Memory B cell (primary cell): ENCODE measurements around the gene MAP2K2.

Experiments used
- ATAC-seq: fragments of 150-1000 bp; cut with Tn5 transposase; 2 replicates; pipeline ENCODE4 v1.10.0; 2021; ENCODE audit warnings: low read depth, mild to moderate bottlenecking, moderate library complexity
- DNase-seq, 2 donors: peaks; one replicate each; pipeline ENCODE4 v3.0.0; 2022; ENCODE audit warnings: low spot score in 2 of 2
- H3K27ac Mint-ChIP-seq: one replicate; pipeline ENCODE4 v1.8.0; 2022; ENCODE audit warnings: mild to moderate bottlenecking, moderate library complexity, mixed read lengths
- H3K27me3 Mint-ChIP-seq: one replicate; pipeline ENCODE4 v1.8.0; 2022; ENCODE audit warnings: mixed read lengths
- H3K36me3 Mint-ChIP-seq: one replicate; pipeline ENCODE4 v1.8.0; 2022; ENCODE audit warnings: mild to moderate bottlenecking, mixed read lengths
- H3K4me1 Mint-ChIP-seq: one replicate; pipeline ENCODE4 v1.8.0; 2022; ENCODE audit warnings: mixed read lengths
- H3K4me3 Mint-ChIP-seq: one replicate; pipeline ENCODE4 v1.8.0; 2022; ENCODE audit warnings: mild to moderate bottlenecking, moderate library complexity, mixed read lengths
- H3K9me3 Mint-ChIP-seq: one replicate; pipeline ENCODE4 v1.8.0; 2022; ENCODE audit warnings: mixed read lengths

Gene MAP2K2

DNA sequence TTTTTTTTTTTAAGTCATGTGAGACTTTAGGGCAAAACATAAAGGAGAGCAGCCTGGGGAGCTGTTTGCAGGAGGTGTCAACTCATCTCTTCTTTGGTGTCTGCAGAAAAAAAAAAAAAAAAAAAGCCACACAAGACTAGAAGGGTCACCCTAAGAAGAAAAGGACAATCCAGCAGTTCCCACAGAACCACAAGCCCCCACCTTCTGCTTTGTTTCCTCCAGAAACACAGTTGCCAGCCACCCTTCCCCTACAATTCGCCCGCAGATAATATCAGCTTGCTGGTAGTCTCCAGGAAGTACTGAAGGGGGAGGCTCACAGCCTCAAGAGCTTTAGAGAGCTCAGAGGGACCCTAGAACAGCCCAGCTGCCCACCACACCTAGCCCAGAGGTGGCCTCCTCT lies 34.9 kb downstream of the MAP2K2 start:
- H3K36me3 Mint-ChIP-seq, result peaks cover 6% of the 10 kb centered on the region
- ATAC-seq, result no peak
- no peaks in the 10 kb centered on the region for H3K27me3 Mint-ChIP-seq
- H3K27ac Mint-ChIP-seq, result peak overlapping the region; percentile 28
- peaks cover 3% of the 10 kb centered on the region for H3K4me1 Mint-ChIP-seq
- DNase-seq, result no peak
- H3K4me3 Mint-ChIP-seq, result no peak overlapping the region
- H3K9me3 Mint-ChIP-seq, result no peaks in the 10 kb centered on the region

- Mint-ChIP-seq H3K4me1 (peaks cover 5% of the 10 kb centered on the region), H3K36me3 (peaks cover 1% of the 10 kb centered on the region)
- no peak for ATAC-seq
Observed at GRCh38 chr19:4087787-4088679, 35.9 kb downstream of the MAP2K2 start.

DNA sequence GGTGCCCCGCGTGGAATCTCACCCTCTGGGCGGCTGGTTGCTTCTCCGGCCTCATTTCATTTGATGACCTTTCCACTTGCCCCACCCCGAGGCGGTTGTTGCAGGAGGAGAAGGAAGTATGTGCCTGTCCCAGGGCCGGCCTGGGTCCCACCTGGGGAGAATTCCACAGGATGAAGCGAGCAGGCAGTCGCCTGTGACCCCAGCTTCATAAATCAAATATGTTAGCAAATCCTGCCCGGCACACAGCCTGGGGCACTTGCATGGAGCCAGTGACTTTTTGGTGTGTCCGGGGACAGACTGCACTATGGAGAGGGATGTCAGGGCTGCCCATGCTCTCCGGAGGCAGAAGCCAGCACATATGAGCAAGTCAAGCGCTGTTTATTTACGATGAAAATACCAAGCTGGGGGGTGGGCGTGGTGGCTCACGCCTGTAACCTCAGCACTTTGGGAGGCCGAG lies 37.5 kb downstream of the MAP2K2 start:
- H3K4me1 Mint-ChIP-seq, result peaks cover 5% of the 10 kb centered on the region
- no peak overlapping the region for H3K4me3 Mint-ChIP-seq
- no peaks in the 10 kb centered on the region for H3K27me3 Mint-ChIP-seq
- H3K9me3 Mint-ChIP-seq, result no peaks in the 10 kb centered on the region
- no peak overlapping the region for H3K27ac Mint-ChIP-seq
- DNase-seq, result no peak
- H3K36me3 Mint-ChIP-seq, result peaks cover 1% of the 10 kb centered on the region
- no peak for ATAC-seq

More at GRCh38 chr19:4087787-4088679, 35.9 kb downstream of the MAP2K2 start:
- no peak for DNase-seq
- H3K27ac Mint-ChIP-seq, result no peak overlapping the region
- H3K9me3 Mint-ChIP-seq, result no peaks in the 10 kb centered on the region
- H3K27me3 Mint-ChIP-seq, result no peaks in the 10 kb centered on the region
- no peak overlapping the region for H3K4me3 Mint-ChIP-seq

DNA sequence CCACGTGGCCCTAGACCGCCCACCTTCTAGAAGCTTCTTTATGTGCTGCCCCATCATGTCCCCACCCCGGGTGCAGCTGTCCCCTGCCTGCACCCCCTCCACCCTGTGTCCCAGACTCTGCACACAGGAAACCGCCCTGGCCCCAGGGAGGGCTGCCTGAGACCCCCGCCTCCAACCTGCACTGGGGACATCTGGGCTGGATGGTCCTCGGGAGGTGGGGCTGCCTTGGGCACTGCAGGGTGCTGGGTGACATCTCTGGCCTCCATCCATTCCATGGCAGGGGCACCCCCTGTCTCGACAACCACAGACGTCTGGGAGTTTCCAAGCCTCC lies 39.4 kb downstream of the MAP2K2 start:
- peak overlapping the region; percentile 30 for H3K27ac Mint-ChIP-seq
- no peak for DNase-seq
- no peaks in the 10 kb centered on the region for H3K9me3 Mint-ChIP-seq
- H3K36me3 Mint-ChIP-seq, result peaks cover under 1% of the 10 kb centered on the region
- H3K4me1 Mint-ChIP-seq, result peaks cover 5% of the 10 kb centered on the region
- H3K27me3 Mint-ChIP-seq, result no peaks in the 10 kb centered on the region
- peak; percentile 6 for ATAC-seq
- H3K4me3 Mint-ChIP-seq, result peak overlapping the region; percentile 82

GRCh38 chr19:4083677-4084546 lies 40.0 kb downstream of the MAP2K2 start:
- H3K36me3 Mint-ChIP-seq, result no peaks in the 10 kb centered on the region
- DNase-seq, result no peak
- no peaks in the 10 kb centered on the region for H3K9me3 Mint-ChIP-seq
- peak overlapping the region; percentile 82 for H3K4me3 Mint-ChIP-seq
- H3K27me3 Mint-ChIP-seq, result no peaks in the 10 kb centered on the region
- peak overlapping the region; percentile 30 for H3K27ac Mint-ChIP-seq
- peak; percentile 66 for ATAC-seq
- H3K4me1 Mint-ChIP-seq, result peaks cover 5% of the 10 kb centered on the region

- ATAC-seq (no peak), DNase-seq (no peak)
- Mint-ChIP-seq H3K4me3 (no peak overlapping the region), H3K27ac (no peak overlapping the region), H3K4me1 (peaks cover 10% of the 10 kb centered on the region), H3K27me3 (no peaks in the 10 kb centered on the region), H3K9me3 (no peaks in the 10 kb centered on the region), H3K36me3 (no peaks in the 10 kb centered on the region)
Observed at GRCh38 chr19:4082172-4082571, 41.8 kb downstream of the MAP2K2 start.

DNA sequence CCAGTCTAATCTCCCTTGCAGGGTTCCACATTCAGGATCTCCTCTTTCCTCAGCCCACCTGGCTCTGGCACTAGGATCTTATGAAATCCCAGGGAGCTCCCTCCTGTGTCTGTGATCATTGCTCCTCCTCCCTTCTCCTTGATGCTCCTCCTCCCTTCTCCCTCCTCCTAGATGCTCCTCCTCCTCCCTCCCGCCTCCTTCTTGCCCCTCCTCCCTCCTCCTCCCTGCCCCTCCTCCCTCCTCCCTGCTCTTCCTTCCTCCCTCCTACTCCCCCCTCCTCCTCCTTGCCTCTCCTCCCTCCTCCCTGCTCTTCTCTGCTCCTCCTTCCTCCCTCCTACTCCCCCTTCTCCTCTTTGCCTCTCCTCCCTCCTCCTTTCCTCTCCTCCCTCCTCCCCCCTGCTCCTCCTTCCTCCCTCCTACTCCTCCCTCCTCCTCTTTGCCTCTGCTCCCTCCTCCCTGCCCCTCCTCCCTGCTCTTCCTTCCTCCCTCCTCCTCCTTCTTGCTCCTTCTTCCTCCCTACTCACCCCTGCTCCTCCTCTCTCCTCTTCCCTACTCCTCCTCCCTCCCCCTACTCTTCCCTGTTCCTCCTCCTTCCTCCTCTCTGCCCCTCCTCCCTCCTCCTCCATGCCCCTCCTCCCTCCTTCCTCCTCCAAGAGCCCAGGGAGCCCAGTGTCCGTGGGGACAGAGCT lies 42.3 kb downstream of the MAP2K2 start:
- Mint-ChIP-seq H3K27ac (no peak overlapping the region), H3K4me3 (no peak overlapping the region), H3K27me3 (no peaks in the 10 kb centered on the region), H3K4me1 (peaks cover 13% of the 10 kb centered on the region), H3K36me3 (no peaks in the 10 kb centered on the region), H3K9me3 (no peaks in the 10 kb centered on the region)
- no peak for DNase-seq
- ATAC-seq, result no peak

- Mint-ChIP-seq H3K36me3 (no peaks in the 10 kb centered on the region), H3K4me1 (peaks cover 13% of the 10 kb centered on the region), H3K9me3 (no peaks in the 10 kb centered on the region), H3K4me3 (no peak overlapping the region), H3K27me3 (no peaks in the 10 kb centered on the region), H3K27ac (no peak overlapping the region)
- no peak for DNase-seq
- ATAC-seq, result no peak
Observed at GRCh38 chr19:4080473-4080872, 43.4 kb downstream of the MAP2K2 start.

DNA sequence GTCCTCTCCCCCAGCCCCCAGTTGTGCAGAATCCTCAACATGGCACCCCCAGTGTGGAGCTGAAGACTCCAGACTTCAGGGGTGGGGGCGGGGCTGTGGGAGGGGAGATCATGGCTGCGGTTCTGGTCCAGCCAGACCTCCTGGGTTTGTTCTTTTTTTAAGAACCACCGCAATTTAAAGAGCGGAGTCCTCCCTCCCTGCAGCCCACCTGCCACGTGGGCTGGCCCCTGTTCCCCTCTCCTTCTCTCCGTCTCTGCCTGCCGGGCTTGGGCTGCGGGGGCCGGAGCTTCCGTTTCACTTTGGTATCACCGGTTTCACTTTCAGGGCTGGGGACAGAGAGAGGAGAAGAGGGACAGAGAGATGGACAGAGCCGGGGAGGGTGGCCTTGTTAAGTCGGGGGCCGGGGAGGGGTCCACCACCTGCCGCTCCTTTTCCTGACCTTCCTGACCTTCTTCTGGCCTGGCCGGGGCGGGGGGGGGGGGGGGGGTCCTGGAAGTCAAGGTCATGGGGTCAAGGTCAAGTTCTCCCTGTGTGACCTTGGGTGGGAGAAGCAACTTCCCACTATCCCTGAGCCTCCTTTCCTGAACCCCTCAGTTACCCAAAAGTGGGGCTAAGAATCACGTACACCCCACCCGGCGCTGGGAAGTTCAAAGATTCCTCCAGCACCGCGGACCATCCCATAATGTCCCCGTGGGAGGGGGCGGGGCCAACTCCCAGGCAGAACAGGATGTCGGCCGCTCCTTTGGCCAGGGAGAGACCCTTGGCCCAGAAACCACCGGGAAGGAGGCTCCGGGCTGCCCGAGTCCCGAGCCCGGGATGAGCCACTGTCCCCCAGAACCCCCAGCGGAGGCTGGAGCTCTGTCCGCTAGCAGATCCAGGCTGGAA lies 45.9 kb downstream of the MAP2K2 start:
- ATAC-seq (peak; percentile 90), DNase-seq (peak; percentile 31 to 38)
- Mint-ChIP-seq H3K36me3 (no peaks in the 10 kb centered on the region), H3K27ac (peak overlapping the region; percentile 92), H3K9me3 (no peaks in the 10 kb centered on the region), H3K4me3 (peak overlapping the region; percentile 88), H3K4me1 (peaks cover 7% of the 10 kb centered on the region), H3K27me3 (no peaks in the 10 kb centered on the region)

- Mint-ChIP-seq H3K4me1 (peaks cover 7% of the 10 kb centered on the region), H3K27ac (peak overlapping the region; percentile 36), H3K27me3 (no peaks in the 10 kb centered on the region), H3K36me3 (no peaks in the 10 kb centered on the region), H3K4me3 (peak overlapping the region; percentile 14), H3K9me3 (no peaks in the 10 kb centered on the region)
- ATAC-seq, result no peak
- DNase-seq, result no peak
Observed at GRCh38 chr19:4077007-4077374, 46.9 kb downstream of the MAP2K2 start.

- no peak overlapping the region for H3K4me3 Mint-ChIP-seq
- peak overlapping the region; percentile 72 for H3K27ac Mint-ChIP-seq
- no peaks in the 10 kb centered on the region for H3K27me3 Mint-ChIP-seq
- ATAC-seq (no peak), DNase-seq (no peak)
- H3K4me1 Mint-ChIP-seq, result peaks cover 7% of the 10 kb centered on the region
- no peaks in the 10 kb centered on the region for H3K36me3 Mint-ChIP-seq
- H3K9me3 Mint-ChIP-seq, result no peaks in the 10 kb centered on the region
Observed at GRCh38 chr19:4075373-4075772, 48.5 kb downstream of the MAP2K2 start.

GRCh38 chr19:4071610-4072009 lies 52.3 kb downstream of the MAP2K2 start:
- Mint-ChIP-seq H3K9me3 (no peaks in the 10 kb centered on the region), H3K27ac (no peak overlapping the region), H3K27me3 (no peaks in the 10 kb centered on the region), H3K4me3 (no peak overlapping the region), H3K4me1 (peaks cover 9% of the 10 kb centered on the region), H3K36me3 (peaks cover 1% of the 10 kb centered on the region)
- DNase-seq (no peak), ATAC-seq (no peak)

DNA sequence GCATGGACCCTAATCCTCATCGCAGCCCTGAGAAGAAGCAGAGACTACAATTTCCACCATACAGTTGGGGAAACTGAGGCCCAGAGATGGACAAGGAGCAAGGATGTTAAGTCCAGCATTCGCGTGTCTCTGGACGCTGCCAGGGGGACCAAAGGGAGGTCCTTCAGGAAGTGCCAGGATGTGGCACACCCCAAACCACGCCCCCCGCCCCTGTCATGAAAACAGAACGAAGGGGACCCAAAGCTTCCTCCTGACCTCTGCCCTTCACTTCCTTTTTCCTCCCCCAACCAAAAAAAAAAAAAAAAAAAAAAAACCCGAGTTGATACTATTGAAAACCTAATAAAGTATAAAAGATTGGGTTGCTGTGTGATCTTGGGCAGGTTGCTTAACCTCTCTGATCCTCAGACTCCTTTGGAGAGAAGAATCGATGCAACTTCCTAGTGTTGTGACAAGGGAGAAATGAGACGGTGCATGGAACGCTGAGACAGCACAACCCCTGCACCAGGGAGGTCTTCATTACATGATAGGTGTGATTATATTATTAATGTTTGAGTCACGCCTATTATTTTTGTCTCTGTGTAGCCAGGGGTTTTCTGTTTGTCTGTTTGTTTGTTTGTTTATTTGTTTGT lies 54.5 kb downstream of the MAP2K2 start:
- Mint-ChIP-seq H3K36me3 (peaks cover 1% of the 10 kb centered on the region), H3K4me3 (no peak overlapping the region), H3K27me3 (no peaks in the 10 kb centered on the region), H3K9me3 (no peaks in the 10 kb centered on the region), H3K27ac (no peak overlapping the region), H3K4me1 (peaks cover 9% of the 10 kb centered on the region)
- DNase-seq (no peak), ATAC-seq (no peak)
